ENCODE results near the gene BCKDHB.

BCKDHB gene

DNA sequence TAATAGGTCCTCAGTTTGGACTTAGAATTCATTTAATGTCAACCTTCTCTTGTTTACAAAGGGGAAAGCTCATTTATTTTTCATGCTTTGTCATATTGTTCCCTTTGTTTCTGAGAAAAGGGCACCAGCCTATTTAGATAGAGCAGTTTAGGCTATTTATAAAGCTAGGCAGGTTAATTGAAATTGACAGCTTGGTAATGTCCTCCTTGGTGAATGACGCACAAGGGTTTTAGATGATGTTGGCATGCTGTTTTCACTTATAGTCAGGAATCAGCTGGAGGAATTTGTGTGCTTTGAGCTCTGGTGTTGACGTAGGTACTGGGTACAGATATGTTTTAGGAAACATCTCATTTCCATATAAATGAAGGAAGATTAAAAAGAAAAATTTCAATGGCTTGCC, 45.2 kb downstream of the BCKDHB start:
- no peak for DNase-seq (ENCODE audit: low read depth)

DNA sequence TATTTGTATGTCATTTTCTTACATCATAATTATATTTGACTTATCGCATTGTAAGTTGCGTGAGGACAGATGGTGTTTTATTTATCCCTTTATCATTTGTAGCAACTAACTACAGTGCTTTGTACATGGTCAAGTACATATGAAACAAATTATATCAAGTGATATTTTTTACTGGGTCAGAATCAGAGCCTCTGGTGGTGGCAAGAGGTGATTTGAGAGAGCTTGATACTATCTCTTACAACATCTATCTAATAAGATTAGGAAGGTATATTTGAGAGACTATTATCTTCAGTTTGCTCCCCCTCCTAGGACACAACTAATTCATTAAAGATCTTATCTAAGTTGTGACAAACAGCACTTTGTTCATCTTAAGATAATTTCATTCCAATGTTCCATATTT, 47.7 kb downstream of the BCKDHB start:
- DNase-seq (ENCODE audit: low read depth): no peak

DNA sequence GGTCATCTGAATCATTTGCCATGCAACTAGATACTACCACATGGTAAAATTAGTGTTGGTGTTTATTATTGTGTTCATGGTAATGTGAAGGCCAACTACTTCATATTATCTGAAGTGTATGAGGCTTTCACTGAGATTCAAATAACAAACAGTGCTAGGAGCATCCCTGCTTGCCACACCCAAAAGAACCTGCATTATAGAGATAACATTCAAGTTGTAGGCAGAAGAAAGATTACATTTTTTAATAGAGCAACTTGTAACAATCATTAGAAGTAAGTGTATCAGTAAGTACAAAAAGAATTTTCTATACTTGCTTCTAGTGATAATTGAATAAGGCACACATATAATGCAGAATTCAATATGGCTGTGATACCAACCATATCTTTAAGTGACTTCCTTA, 49.8 kb downstream of the BCKDHB start:
- no peak for DNase-seq (ENCODE audit: low read depth)

DNA sequence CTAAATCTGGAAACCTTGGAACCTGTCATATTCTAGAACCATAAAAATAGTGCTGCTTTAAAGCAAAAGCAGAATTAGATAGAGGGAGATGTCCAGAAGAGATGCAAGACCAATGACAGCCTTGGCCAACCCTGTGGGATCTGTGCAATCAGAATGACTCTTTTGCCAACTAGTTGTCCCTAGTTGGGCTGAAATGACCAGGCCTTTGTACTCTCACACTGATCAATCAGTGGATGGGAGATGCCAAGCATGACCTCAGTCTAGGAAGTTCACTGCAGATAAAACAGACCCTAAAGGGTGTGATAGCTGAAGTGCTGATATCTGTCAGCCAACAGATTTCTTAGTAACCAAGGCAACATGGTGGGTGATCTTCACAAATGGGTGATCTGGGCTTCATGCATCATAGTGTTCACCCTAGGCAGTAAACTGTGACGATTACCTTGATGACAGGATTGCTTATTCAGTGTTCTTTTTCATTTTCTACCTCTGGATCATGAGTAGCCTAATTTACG, 52.1 kb downstream of the BCKDHB start:
- no peak for DNase-seq (ENCODE audit: low read depth)

DNA sequence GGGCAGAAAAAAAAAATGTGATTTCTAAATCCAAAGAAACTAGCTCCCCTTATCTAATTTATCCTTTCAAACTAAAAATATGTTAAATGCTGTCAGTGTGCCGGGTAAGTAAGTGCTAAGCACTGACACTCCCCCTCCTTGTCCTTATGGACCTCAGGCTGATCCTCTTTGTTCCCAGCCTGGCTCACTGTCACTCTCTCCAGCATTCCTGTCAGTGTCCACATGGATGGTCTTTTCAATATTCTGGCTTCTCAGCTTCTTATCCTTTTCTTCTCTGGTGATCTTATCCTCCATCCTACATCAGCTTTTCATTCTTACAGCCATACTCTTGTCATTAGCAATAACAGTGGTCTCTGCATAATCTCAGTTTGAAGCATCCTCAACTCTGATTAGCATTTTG, 55.0 kb downstream of the BCKDHB start:
- no peak for DNase-seq (ENCODE audit: low read depth)

DNA sequence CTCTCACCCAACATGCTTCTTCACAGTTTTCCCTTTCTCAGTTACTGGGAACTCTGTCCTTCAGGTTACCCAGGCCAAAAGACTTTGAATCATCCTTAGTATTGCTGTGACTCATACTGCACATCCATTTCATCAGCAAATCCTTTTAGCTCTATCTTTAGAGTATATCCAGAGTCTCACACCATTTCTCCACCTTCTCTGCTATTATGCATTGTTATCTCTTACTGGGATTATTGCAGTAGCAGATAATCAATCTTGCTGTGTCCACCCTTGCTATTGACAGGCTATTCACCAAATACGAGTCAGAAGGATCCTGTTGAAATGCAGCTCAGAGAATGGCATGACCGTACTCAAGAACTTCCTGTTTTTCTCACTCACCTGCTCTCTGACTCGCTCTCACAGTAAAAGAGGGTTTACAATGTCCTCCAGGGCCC, 57.3 kb downstream of the BCKDHB start:
- DNase-seq (ENCODE audit: low read depth): no peak

DNA sequence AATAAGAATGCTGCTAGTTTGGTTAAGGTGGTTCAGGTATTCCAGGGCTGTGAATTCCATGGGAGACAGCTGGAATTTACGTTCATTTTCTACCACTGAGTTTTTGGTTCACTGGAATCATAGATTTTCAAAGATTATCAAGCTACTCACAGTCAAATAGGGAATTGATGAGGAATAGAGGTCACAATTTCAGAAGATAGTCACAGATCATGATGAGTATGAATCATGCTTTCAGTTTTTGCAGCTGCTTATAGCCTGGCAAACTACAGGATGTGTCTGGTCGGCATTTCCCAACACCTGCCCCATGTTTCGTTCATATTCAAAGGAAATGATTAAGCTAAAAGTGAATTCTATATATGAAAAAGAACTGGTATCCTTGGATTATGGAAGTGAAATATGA, 58.7 kb downstream of the BCKDHB start:
- no peak for DNase-seq (ENCODE audit: low read depth)

DNA sequence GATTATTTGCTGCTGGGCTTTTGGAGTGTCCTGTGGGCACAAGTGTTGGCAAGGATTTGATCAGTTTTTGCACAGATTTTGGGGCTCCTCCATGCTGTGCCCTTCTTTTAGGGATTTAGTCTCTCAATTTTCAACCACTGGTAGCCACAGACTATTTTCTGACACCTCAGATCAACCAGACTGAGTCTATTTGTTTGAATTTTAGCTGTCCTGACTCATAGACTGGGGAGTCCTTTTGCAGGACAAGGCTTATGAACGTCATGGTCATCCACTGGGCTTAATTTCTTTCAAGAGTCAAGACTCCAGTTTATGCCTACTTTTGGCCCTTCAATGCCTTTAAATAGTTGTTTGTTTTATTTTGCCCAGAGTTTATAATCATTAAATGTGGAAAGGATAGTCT, 59.3 kb downstream of the BCKDHB start:
- no peak for DNase-seq (ENCODE audit: low read depth)

DNA sequence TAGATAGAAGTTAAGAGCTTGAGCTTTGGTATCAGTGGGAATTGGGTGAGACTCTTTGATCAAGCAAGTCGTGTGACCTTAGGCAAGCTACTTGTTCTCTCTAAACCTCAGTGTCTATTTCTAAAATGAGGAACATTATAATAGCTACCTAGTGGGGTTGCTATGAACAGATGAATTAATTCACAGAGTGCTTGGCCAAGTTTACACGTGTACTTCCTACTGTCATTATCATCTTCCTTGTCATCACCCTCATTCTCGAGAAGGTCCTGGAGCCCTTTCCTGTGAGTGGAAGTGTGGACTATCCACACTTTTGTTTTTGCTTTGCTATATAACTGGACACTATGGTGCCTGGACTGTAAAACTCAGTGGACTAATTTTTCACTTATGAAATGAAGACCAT, 64.0 kb downstream of the BCKDHB start:
- DNase-seq (ENCODE audit: low read depth): no peak

DNA sequence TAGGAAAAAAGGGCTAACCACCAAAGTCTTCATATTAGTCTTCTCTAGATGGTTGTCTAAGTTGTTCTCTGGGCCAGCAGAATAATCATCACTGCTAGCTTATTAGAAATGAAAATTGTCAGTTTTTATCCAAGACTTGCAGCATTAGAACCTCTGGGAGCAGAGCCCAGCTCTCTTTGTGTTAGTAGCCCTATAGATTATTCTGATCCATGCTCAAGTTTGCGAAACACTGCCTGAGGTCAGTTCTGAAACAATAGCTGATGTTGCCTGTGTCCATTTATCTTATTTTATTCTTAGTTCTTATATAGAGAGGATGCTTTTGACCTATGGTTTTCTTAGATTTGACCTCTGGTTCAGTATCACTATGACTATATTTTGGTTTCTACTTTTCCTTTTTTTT, 66.9 kb downstream of the BCKDHB start:
- no peak for DNase-seq (ENCODE audit: low read depth)

DNA sequence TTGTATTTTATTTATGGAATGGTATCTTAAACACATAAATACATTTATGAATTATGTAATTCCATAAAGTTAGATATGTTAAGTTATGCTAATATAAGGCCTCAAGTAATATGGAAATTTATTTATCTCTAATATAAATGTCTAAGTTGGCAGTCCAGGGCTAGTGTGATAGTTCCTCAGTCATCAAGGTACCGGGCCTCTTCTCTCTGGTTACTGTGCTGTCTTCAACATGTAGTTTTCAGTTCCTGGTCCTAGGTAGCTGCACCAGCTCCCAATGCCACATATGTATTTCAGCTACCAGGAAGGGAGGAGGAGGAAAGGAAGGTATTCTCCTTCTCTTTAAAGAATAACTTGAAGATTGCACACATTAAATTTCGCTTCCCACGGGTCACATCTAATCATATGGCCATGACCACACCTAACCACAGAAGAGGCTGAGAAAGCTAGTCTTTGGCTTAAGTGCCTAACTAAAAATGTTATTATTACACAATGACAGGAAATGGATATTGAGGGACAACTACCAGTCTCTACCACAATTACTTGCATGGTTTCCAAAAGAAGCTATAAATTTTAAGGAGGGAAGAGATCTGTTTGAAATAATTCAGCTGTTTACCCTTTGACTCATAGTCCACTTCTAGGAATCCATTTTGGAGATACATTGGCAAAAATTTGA, 68.6 kb downstream of the BCKDHB start:
- DNase-seq (ENCODE audit: low read depth): no peak

DNA sequence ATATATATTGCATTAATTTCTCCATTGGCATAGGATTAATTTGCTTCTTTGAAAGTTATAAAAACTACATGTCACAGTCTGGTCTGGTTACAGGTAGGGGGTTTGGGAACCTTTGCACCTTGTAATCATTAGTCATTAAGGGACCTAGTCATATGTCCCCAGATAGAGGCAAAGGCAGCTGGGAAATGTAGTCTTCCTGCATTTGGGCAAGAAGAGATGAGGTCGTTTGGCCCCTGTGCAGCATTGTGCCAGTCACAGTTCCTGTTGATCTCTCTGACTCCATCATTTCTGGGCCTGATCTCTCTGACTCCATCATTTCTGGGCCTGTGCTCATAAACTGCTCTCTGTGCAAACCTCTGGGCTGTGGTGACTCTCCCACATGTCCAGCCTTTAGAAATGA, 73.2 kb downstream of the BCKDHB start:
- DNase-seq (ENCODE audit: low read depth): no peak

DNA sequence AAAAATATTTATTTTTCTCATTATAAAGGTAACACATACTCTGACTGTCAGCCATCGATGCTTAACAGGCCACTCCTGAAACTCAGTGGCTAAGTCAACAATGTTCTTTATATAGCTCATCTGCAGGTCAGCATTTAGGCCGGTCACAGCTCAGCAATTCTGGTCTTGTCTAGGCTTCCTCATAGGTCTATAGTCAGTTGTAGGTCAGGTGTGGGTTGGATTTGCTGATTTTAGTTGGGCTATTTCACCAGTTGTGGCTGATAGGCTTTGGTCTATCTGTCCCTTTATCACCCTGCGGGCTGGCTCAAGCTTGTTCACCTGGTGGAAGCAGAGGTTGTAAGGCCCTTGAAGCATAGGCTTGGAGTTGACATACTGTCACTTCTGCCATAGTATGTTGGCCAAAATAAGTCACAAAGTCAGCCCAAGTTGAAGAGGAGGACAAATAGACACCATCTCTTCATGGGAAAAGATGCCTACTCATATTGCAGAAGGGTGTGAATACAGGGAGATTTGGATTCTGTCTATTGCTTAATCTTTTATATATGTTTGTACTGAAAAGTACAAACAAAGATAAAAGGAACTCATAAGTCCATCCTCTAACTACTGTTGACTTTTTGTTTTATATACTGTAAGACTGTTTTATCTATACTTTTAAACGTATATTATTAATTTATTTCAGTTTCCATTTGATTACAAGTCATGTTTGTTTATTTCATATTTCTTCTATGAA, 75.0 kb downstream of the BCKDHB start:
- DNase-seq (ENCODE audit: low read depth): no peak

DNA sequence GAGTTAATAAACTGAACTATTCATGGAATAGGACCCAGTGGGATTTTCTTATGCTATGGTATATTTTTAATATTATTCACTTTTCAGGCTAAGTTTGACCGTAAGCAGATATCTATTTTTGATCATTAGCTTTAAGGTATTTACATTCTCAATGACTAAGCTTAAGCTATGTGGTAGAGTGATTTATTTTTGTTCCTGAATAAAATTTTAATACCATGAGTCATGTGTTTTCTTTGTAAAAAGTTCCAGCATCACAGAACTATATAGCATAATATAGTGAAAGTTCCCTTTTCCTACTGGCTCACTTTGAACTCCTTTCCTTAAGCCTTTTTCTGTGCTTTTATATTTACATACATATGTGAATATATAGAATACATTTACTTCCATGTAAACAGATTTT, 75.8 kb downstream of the BCKDHB start:
- no peak for DNase-seq (ENCODE audit: low read depth)

DNA sequence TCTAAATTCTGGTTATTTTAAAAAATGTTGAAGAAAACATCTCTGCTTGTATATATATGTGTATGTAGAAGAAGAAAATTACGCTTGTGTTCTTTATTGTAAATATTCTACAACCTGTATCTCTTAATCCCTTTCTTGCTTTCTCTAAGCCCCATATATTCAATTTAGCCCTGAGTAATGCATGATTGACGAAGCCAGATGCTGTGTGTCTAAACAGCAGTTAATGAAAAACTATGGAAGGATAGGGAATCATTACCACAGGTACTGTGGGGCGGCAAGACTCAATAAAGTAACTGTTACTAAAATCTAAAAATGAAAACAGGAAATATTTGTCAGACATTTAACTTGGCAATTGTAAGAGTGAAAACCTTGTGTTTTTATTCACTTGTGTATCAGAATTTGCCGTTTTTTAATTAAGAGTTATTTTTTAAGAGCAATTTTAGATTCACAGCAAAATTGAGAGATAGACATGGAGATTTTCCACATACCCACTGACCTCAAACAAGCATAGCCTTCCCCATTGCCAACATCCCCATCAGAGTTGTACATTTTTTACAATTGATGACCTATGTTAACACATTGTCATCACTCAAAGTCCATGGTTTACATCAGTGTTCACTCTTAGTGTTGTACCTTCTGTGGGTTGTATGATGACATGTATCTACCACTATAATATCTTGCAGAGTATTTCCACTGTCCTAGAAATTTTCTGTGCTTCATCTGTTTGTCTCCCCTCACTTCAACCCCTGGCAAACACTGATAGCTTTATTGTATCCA, 76.7 kb downstream of the BCKDHB start:
- DNase-seq (ENCODE audit: low read depth): no peak

DNA sequence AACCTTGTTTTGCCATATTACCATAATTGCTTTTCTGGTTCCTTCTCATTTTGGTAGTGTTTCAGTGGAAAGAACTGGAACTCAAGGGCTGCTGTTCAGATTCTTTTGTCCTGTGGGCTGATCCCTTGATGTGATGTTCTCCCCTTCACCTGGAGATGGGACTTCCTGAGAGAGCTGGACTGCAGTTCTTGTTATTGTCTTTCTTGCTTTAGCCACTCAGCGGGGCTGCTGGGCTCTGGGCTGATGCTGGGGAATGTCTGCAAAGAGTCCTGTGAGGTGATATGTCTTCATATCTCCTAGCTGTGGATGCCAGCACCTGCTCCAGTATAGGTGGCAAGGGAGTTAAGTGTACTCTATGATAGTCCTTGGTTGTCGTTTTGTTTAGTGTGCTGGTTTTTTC, 79.0 kb downstream of the BCKDHB start:
- DNase-seq (ENCODE audit: low read depth): no peak

DNA sequence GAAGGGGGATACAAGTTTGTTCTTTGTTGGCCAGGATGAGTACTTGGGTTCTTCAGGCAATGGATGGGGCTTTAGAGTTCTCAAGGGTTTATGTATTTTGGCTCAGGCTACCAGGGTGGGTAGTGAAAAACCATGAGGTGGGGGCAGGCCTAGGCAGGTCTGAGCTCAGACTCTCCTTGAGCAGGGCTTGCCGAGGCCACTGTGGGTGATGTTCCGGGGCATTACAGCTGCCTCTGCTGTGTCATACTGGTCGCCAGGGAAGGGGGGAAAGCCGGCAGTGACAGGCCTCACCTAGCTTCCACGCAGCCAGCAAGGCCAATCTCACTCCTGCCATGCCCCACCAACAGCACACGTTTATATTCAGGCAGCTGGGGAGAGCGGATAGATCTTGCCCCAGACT, 79.6 kb downstream of the BCKDHB start:
- DNase-seq (ENCODE audit: low read depth): no peak

DNA sequence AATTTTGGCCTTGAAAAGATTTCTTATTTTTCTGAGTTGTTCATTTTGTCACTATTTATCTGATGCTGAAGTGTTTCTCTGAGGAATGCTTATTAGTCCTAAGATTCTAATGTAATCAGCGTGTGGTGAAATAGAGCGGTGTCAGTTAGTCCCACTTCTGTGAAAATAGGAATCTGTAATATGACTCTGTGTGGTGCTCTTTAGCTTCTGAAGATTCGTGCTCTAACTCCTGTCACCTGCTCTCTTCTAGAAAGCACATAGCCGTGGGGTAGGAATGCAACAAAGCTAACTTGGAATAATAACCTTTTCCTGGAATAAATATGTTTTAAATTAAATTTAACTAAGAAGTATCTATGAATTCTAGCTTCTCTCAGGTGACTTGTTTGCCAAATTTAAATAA, 90.4 kb downstream of the BCKDHB start:
- DNase-seq (ENCODE audit: low read depth): no peak

DNA sequence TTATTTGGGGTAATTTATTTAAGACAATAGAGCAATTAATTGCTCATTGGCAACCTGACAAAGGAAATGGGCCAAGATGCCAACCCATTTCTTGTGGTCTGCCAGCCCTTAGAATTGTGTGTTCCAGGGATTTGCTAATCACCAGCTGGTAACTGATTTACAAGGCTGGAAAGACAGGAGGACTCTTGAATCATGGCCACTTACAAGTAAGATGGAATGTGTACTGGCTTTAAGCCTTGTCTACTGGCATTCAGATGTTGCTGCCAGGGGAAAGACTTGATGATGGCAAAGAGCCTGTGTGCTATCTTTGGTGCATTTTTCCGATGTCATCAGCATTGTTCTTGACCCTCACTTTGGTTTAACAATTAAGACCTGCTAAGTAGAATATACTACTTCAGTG, 91.0 kb downstream of the BCKDHB start:
- DNase-seq (ENCODE audit: low read depth): no peak

DNA sequence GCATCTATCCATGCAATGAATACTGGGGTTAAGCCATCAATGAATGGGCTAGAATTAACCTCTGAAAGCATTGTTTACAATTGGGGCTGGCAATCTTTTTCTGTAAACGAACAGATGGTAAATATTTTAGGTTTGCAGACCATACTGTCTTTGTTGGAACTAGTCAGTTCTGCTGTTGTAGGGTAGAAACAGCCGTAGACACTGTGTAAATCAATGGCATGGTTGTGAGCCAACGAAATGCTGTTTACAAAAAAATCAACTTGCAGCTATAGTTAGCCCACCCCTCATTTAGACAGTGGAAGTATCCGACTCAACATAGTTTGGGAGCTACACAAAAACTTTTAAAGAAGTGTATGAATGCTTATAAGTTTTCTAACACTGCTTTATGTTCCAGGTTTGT, 91.5 kb downstream of the BCKDHB start:
- DNase-seq (ENCODE audit: low read depth): no peak

DNA sequence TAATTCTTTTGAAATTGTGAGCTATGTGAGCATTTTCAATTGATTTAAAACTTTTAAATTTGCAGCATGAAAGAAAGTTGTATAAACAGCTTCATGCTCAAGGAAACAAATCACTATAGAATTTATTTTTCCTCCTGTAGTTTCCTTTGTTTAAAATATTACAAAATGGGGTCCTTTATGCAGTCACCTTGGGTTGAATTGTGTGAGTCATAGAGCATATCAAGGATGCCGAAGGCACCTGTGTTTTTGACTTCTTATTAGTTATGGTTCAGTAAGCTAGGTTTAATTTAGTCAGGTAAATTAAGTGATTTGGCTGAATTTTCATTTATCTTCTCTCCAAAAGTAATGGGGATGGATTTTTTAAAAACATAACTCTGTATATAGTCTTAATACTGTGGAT, 96.8 kb downstream of the BCKDHB start:
- no peak for DNase-seq (ENCODE audit: low read depth)

DNA sequence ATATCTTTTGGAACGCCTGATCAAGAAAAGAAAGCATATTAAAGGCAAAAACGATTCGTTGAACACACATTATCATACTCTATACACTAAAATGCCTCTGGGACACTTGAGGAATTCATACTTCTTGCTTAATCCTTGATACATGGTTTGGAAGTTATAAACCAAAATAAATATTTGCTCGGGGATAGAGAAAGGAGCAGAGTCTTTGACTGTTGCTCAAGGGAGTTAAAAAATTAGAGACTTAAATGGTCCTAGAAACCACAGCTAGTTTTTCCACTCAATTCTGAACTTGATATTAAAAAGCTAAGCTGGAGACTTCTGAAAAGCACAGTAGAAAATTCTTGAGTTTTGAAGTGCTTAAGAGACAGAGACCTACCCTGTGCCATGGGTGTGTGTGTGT, 98.9 kb downstream of the BCKDHB start:
- no peak for DNase-seq (ENCODE audit: low read depth)

DNA sequence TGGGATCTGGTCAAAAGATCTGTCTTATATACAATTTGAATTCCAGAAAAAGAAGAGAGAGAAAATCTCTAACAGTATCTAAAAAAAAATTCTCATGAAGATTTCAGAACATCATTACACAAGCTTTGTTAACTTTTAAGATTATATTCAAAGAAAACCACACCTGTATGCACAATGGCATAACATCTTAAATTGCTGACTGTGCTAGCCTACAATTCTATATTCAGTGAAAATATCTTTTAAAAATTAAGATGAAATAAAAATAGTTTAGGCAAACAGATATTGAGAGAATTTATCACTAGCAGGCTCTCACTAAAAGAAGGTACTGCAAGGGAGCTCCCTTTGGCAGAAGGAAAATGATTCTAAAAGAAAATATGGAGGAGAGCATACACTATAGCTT, 100.3 kb downstream of the BCKDHB start:
- no peak for DNase-seq (ENCODE audit: low read depth)
